ENCODE measurements around the gene PET117. TPM values are rescaled to one million over a fixed set of nuclear protein-coding genes. Genes with fewer than 3 reads are reported as not detected.
"Not testable (repeated sequence)": the region's sequence is repeated elsewhere in the genome, so short reads cannot be mapped to it uniquely, and the experiment has no call there.

PET117 gene
- 12.6 TPM for total RNA-seq
- long read RNA-seq, transcript PET117-201 (2 exons, 1,141 nt), result major isoform, 20 of 21 reads
- long read RNA-seq, partial matches to known transcripts, result 0 of 21 reads
- long read RNA-seq, other reads (novel, unspliced or antisense), result 1 of 21 reads

- DNase-seq (peak; percentile 96), ATAC-seq (peak; percentile 99)
- intact Hi-C loops (cut with micrococcal nuclease), result no loop called here
These were observed at the start of gene PET117, which contains the start of gene KAT14 for GRCh38 chr20:18137412-18138265. PET117 (plus strand) TSS chr20:18137863; CDS start chr20:18137956, 93 bp downstream. KAT14 (plus strand) TSS chr20:18137863; CDS start chr20:18142661, 4,798 bp downstream.

GRCh38 chr20:18088298-18088697 is 49.4 kb upstream of the PET117 start:
- DNase-seq; intact Hi-C loops (cut with micrococcal nuclease); ATAC-seq: not testable (repeated sequence)

DNA sequence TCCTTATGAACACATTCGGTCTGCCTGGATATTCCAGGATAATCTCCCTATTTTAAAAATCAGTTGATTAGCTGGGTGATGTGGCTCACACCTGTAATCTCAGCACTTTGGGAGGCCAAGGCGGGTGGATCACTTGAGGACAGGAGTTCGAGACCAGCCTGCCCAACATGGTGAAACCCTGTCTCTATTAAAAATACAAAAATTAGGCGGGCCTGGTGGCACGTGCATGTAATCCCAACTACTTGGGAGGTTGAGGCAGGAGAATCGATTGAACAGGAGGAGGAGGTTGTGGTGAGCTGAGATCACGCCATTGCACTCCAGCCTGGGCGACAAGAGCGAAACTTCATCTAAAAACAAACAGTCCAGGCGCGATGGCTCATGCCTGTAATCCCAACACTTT is 48.8 kb upstream of the PET117 start:
- intact Hi-C loops (cut with micrococcal nuclease), result not testable (repeated sequence)

GRCh38 chr20:18090044-18090443 is 47.6 kb upstream of the PET117 start:
- DNase-seq (no peak), ATAC-seq (no peak)
- intact Hi-C loops (cut with micrococcal nuclease), result no loop called here

More for the DNA sequence above, 48.8 kb upstream of the PET117 start:
- not testable (repeated sequence) for ATAC-seq, DNase-seq

DNA sequence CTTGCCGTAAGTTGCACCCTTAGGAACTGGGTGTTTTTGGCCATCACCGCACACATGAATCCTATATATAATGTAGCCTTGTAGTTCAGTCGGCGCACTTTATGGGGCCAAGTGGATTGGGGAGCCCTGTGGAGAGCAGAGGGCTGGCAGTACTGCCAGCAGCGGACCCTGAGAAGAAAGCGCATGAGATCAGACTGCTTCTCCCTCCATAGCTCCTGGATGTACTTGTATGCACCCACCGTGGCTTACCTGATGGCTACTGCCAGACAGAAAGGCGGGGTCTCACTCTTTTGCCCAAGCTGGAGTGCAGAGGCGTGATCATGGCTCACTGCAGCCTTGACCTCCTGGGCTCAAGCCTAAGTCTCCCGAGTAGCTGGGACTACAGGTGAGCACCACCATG is 47.2 kb upstream of the PET117 start:
- intact Hi-C loops (cut with micrococcal nuclease), result no loop called here
- DNase-seq (no peak), ATAC-seq (no peak)

GRCh38 chr20:18091623-18092022 is 46.0 kb upstream of the PET117 start:
- intact Hi-C loops (cut with micrococcal nuclease), result no loop called here
- no peak for DNase-seq
- no peak for ATAC-seq

GRCh38 chr20:18092890-18093289 is 44.8 kb upstream of the PET117 start:
- intact Hi-C loops (cut with micrococcal nuclease), result no loop called here
- DNase-seq (no peak), ATAC-seq (no peak)

DNA sequence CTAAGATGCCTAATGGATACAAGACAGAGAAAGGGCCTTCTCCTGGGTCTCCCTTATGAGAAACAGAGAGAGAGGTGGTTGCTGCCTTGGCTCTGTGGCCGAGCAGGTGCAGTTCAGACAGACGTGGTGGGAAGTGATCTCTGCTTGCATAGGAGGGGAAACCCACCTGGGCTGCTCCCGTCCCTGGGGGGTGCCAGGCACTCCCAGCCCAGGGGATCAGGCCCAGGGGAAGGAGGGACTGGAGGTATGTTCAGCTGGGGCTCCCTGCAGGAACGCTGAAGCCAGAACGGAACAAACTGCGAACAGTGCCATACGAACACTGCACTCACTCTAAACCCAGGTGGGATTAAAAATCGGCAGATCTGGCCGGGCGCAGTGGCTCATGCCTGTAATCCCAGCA is 44.3 kb upstream of the PET117 start:
- DNase-seq (no peak), ATAC-seq (no peak)
- intact Hi-C loops (cut with micrococcal nuclease), result no loop called here

- intact Hi-C loops (cut with micrococcal nuclease), result no loop called here
- DNase-seq (no peak), ATAC-seq (no peak)
These were observed 43.5 kb upstream of the PET117 start for GRCh38 chr20:18094191-18094590.

DNA sequence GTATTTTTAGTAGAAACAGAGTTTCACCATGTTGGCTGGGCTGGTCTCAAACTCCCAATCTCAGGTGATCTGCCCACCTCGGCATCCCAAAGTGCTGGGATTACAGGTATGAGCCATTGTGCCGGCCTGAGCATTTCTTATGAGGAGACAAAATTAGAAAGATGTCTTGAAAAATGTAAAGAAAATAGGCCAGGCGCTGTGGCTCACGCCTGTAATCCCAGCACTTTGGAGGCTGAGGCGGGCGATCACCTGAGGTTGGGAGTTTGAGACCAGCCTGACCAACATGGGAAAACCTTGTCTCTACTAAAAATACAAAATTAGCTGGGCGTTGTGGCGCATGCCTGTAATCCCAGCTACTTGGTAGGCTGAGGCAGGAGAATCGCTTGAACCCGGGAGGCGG is 37.1 kb upstream of the PET117 start:
- DNase-seq; ATAC-seq; intact Hi-C loops (cut with micrococcal nuclease): not testable (repeated sequence)

GRCh38 chr20:18101125-18101810 is 36.4 kb upstream of the PET117 start:
- DNase-seq (no peak), ATAC-seq (no peak)
- intact Hi-C loops (cut with micrococcal nuclease), result no loop called here

- intact Hi-C loops (cut with micrococcal nuclease), result no loop called here
- ATAC-seq (no peak), DNase-seq (no peak)
These were observed 34.2 kb upstream of the PET117 start for GRCh38 chr20:18103497-18103896.

DNA sequence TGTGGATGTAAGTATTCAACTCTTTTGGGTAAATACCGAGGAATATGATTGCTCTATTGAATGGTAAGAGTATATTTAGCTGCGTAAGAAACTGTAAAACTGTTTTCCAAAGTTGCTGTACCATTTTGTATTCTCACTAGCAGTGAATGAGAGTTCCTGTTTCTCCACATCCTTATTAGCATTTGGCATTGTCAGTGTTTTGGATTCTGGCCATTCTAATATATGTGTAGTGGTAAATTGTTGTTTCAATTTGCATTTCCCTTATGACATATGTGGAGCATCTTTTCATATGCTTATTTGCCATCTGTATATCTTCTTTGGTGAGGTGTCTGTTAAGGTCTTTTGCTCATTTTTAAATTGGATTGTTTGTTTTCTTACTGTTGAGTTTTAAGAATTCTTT is 29.3 kb upstream of the PET117 start:
- intact Hi-C loops (cut with micrococcal nuclease), result no loop called here
- no peak for ATAC-seq
- DNase-seq, result no peak

GRCh38 chr20:18128574-18128973 is 9.1 kb upstream of the PET117 start:
- intact Hi-C loops (cut with micrococcal nuclease); ATAC-seq; DNase-seq: not testable (repeated sequence)

- DNase-seq, result no peak
- intact Hi-C loops (cut with micrococcal nuclease), result no loop called here
- no peak for ATAC-seq
These were observed 5.0 kb upstream of the PET117 start for GRCh38 chr20:18132663-18133062.

GRCh38 chr20:18133962-18134361 is 3.7 kb upstream of the PET117 start:
- no peak for ATAC-seq
- no peak for DNase-seq
- intact Hi-C loops (cut with micrococcal nuclease), result no loop called here

GRCh38 chr20:18138266-18138582 is 561 bp downstream of the PET117 start:
- ATAC-seq (no peak), DNase-seq (no peak)
- intact Hi-C loops (cut with micrococcal nuclease), result no loop called here

- intact Hi-C loops (cut with micrococcal nuclease), result no loop called here
- ATAC-seq, result no peak
- no peak for DNase-seq
These were observed 1.2 kb downstream of the PET117 start for GRCh38 chr20:18138639-18139583.

DNA sequence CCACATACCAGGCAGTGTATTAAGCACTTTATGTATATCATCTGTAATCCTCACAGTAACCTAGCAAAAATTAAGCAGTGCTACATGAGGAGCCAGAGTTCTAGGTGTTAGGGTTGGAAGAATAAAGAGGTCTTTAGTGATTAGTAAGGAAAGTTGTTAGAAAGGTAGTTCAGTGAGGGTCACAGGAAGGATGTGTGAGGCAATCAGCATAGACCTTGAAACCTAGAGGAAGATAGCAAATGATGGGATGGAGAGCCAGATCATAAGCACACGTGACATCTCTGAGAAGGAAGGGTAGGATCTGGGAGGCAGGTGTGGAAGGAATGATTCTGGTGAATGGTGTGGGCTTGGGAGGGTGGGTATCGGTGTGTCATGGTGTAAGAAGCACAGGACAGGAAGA is 2.2 kb downstream of the PET117 start:
- intact Hi-C loops (cut with micrococcal nuclease), result no loop called here
- no peak for ATAC-seq
- no peak for DNase-seq

Measured in left ventricle myocardium superior (tissue), 1 donor.